AG09309 (cell line): Measurements from ENCODE around the gene WFDC2.

Experiments used
- DNase-seq: peaks from one replicate; pipeline ENCODE4 v3.0.0-alpha.2; 2010; ENCODE audit warnings: low read depth
- H3K4me3 ChIP-seq: 2 replicates; pipeline ENCODE4 v1.5.1; 2011; ENCODE audit warnings: mild to moderate bottlenecking, low read depth, low read length, moderate library complexity; ENCODE audit not compliant: control insufficient read depth
- CTCF ChIP-seq: IDR thresholded peaks from 2 replicates; pipeline ENCODE4 v1.5.1; 2011; ENCODE audit warnings: mild to moderate bottlenecking, low read depth, low read length, inconsistent platforms; ENCODE audit not compliant: insufficient read depth, control insufficient read depth; ENCODE audit errors: missing control alignments

Gene WFDC2

DNA sequence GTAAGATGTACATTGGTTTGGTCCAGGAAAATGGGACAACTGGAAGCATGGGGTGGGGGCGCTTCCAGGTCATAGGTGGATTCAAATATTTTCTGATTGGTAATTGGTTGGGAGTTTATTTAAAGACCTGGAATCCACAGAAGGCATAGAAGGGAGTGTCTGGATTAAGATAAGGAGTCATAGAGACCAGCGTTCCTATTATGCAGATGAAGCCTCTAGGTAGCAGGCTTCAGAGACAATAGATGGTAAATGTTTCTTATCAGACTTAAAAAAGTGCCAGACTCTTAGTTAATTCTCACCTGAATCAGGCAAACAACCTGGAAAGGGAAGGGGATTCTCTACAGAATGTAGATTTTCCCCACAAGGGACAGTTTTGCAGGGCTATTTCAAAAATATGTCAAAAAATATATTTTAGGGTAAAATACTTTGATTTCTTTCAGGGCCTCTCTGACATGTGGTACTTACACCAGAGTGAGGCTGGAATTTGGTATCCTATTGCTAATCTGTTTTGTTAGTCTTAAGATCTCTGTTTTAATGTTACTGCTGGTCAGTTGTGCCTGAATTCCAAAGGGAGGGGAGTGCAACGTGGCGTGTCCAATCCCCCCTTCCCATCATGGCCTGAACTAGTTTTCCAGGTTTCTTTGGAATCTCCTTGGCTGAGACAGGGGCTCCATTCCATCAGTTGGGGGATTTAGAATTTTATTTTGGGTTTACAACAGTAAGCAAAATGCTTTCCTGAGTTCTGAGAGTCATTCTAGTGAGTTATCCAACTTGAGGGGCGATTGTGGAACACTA, 28.5 kb upstream of the WFDC2 start:
- no peak for TF ChIP-seq CTCF
- no peak overlapping the region for H3K4me3 ChIP-seq
- DNase-seq, result no peak

DNA sequence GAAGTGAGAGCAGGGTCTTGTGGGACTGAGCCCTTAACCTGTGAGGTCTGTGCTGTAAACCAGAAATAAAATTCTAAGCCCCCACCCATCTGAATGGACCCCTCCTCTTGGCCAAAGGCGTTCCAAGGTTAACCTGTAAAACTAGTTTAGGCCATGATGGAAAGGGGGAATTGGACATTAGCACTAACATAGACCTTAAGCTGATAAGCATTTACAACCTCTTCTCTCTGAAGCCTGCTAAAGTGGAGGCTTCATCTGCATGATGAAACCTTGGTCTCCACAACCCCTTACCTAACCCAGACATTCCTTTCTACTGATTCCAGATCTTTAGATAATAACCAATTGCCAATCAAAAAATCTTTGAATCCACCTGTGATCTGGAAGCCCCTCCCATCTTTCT, 27.8 kb upstream of the WFDC2 start:
- TF ChIP-seq CTCF, result no peak
- no peak overlapping the region for H3K4me3 ChIP-seq
- no peak for DNase-seq

GRCh38 chr20:45444050-45444449, 25.5 kb upstream of the WFDC2 start:
- TF ChIP-seq CTCF, result no peak
- no peak overlapping the region for H3K4me3 ChIP-seq
- DNase-seq, result no peak

DNA sequence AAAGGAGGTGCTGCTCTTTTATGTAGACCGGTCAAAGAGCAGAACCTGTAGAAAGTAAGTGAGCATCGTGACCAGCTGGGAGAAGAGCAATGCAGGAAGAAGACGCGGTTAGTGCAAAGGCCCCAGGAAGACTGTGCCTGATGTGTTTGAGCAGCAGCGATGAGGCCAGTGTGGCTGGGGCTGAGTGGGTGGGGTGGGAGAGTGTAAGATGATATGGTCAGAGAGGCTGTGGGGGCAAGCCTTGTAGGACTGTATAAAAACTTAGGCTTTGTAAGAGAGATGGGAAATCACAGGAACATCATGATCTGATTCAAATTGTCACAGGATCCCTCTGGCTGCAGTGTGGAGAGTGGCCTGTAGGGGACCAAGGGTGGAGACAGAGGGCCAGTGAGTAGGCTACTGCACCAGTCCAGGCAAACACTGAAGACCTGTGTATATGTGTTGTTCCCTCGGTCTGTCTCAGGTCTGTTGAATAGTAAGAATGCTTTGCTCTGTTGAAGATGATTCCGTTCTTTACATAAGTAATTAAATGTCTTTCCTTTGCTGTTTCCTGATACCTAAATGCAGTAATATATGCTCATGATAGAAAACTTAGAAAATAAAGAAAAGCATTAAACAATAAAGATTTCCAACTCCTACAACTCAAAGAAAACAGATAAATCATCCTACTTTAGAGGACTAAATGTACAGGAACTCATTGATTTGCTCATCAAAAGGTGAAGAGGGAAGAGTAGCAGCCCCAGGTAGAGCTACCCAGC, 23.6 kb upstream of the WFDC2 start:
- DNase-seq, result no peak
- no peak overlapping the region for H3K4me3 ChIP-seq
- TF ChIP-seq CTCF, result peak; percentile 50

DNA sequence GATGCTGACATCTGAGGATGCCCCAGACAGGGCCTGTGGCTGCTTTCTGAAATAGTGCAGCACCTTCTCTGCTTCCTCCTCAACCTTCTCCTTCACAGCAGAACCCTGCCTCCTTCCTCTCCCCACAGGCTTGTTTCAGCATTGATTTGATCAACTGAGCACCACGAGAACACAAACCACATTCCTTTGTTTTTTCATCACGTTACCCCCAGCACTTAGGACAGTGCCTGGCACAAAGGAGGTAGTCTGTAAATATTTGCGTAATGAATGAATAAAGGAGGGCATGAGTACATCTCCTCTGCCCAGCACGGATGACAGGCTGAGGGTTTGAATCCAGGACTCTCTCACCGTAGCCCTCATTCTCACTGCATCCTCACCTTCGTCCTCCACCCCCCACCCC, 21.3 kb upstream of the WFDC2 start:
- H3K4me3 ChIP-seq, result no peak overlapping the region
- no peak for TF ChIP-seq CTCF
- DNase-seq, result no peak

DNA sequence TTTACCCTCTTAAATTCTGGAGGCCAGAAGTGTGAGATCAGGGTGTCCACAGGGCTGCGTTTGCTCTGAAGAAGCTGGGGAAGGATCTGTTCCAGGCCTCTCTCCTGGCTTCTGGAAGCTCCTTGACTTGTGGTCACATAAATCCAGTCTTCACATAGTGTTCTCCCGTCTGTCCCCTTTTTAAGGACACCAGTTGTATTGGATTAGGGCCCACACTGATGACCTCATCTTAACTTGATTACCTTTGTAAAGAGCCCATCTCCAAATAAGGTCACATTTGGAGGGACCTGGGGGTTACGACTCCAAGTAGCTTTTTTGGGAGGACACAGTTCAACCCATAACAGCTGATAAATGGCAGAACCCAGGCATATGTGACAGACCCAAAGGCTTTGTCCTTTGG, 20.0 kb upstream of the WFDC2 start:
- DNase-seq, result no peak
- H3K4me3 ChIP-seq, result no peak overlapping the region
- no peak for TF ChIP-seq CTCF
